GM19193 (cell line): ENCODE measurements around the gene HCAR3.
"Not testable (repeated sequence)": the region's sequence is repeated elsewhere in the genome, so short reads cannot be mapped to it uniquely, and the experiment has no call there.

Source experiments
- POLR2A ChIP-seq: IDR thresholded peaks from 4 replicates; pipeline ENCODE4 v1.6.1; 2011; ENCODE audit not compliant: insufficient read depth, insufficient read length; ENCODE audit errors: extremely low read depth

Gene HCAR3

GRCh38 chr12:122716658-122717057 lies at the start of gene HCAR3:
Gene HCAR3, minus strand, starts transcription at chr12:122716811. Its CDS starts 74 bp downstream, at chr12:122716737.
- not testable (repeated sequence) for TF ChIP-seq POLR2A

GRCh38 chr12:122757568-122757967 lies 41.0 kb upstream of the HCAR3 start:
- TF ChIP-seq POLR2A: no peak

GRCh38 chr12:122754790-122755189 lies 38.2 kb upstream of the HCAR3 start:
- TF ChIP-seq POLR2A: no peak

GRCh38 chr12:122753319-122753650 lies 36.7 kb upstream of the HCAR3 start:
- TF ChIP-seq POLR2A: no peak

- peak; percentile 97 for TF ChIP-seq POLR2A
These were observed 36.1 kb upstream of the HCAR3 start, which contains the start of gene DENR for GRCh38 chr12:122752464-122753318. Gene DENR, plus strand, starts transcription at chr12:122752824. Its CDS starts 878 bp downstream, at chr12:122753702.

- no peak for TF ChIP-seq POLR2A
These were observed 33.1 kb upstream of the HCAR3 start for GRCh38 chr12:122749569-122750332.

GRCh38 chr12:122747224-122748135 lies 30.9 kb upstream of the HCAR3 start:
- no peak for TF ChIP-seq POLR2A

GRCh38 chr12:122743895-122744525 lies 27.4 kb upstream of the HCAR3 start:
- TF ChIP-seq POLR2A: no peak

GRCh38 chr12:122740351-122740750 lies 23.7 kb upstream of the HCAR3 start:
- TF ChIP-seq POLR2A: no peak

- TF ChIP-seq POLR2A: no peak
These were observed 22.0 kb upstream of the HCAR3 start for GRCh38 chr12:122738571-122738970.

- TF ChIP-seq POLR2A: no peak
These were observed 16.0 kb upstream of the HCAR3 start for GRCh38 chr12:122732611-122733010.

GRCh38 chr12:122732170-122732569 lies 15.6 kb upstream of the HCAR3 start:
- TF ChIP-seq POLR2A: no peak

GRCh38 chr12:122730215-122731014 lies 13.8 kb upstream of the HCAR3 start, which contains the start of gene HCAR1:
Gene HCAR1, minus strand, starts transcription at chr12:122730844. Its CDS starts 505 bp downstream, at chr12:122730339.
- TF ChIP-seq POLR2A: no peak

GRCh38 chr12:122729583-122730214 lies 13.1 kb upstream of the HCAR3 start:
- TF ChIP-seq POLR2A: no peak

GRCh38 chr12:122726080-122726558 lies 9.5 kb upstream of the HCAR3 start:
- no peak for TF ChIP-seq POLR2A
